ENCODE measurements around the gene EML4.

- TF ChIP-seq CTCF (conservative IDR thresholded peaks at IDR 0.05) (no peak), ZFX (IDR thresholded peaks at IDR 0.05) (no peak)
These were observed 35.4 kb upstream of the EML4 start for GRCh38 chr2:42133771-42134195.
